HEK293T (cell line): ENCODE data around the gene EIF2AK3.

Source experiments
- ARNT ChIP-seq: fragments of 450-650 bp; IDR thresholded peaks from 2 replicates; pipeline ENCODE4 v1.6.1; 2017; ENCODE audit warnings: mild to moderate bottlenecking
- CTBP1 ChIP-seq: fragments of 450-650 bp; IDR thresholded peaks from 2 replicates; pipeline ENCODE4 v1.6.1; 2016; ENCODE audit warnings: borderline replicate concordance
- ELF4 ChIP-seq: fragments of 450-650 bp; IDR thresholded peaks from 2 replicates; pipeline ENCODE4 v1.6.1; 2017; ENCODE audit warnings: antibody characterized with exemption
- FOXA1 ChIP-seq: fragments of 450-650 bp; IDR thresholded peaks from 2 replicates; pipeline ENCODE4 v1.6.1; 2016; ENCODE audit warnings: mild to moderate bottlenecking
- FOXM1 ChIP-seq: fragments of 450-650 bp; IDR thresholded peaks from 2 replicates; pipeline ENCODE4 v1.6.1; 2017; ENCODE audit warnings: mild to moderate bottlenecking, borderline replicate concordance
- SUZ12 ChIP-seq: fragments of 450-650 bp; IDR thresholded peaks from 2 replicates; pipeline ENCODE4 v1.6.1; 2016; ENCODE audit warnings: mild to moderate bottlenecking
- TARDBP ChIP-seq: fragments of 450-650 bp; IDR thresholded peaks from 2 replicates; pipeline ENCODE4 v1.6.1; 2016

DNA sequence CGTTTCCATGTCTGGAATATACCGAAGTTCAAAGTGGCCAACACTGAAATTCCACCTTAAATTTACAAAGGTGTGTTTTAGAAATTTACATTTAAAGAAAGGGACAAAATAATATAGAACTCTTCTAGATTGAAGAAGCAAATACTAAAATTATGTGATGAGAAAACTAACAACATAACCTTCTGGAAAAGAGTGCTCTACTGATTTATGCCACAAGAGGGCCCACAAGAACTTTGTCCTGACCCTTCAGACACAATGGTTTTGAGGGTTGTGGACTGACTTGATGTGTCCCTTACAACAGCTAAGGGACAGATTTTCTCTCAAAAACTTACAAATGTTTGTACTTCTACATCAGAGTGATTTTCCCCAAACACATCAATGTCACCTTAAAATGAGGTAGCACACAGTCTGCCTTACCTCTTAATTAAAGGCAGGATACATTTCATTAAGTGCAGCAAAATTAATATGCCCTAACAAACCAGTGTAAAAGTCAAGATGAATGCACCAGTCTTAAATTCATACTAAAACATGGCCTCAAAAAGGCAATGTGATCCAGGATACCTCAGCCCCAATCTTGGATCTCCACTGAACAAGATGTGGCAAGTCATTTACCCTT is 36.2 kb downstream of the EIF2AK3 start:
- TF ChIP-seq FOXM1 (no peak), ARNT (no peak), SUZ12 (no peak), FOXA1 (no peak), ELF4 (no peak), CTBP1 (no peak), TARDBP (no peak)
